HG03060 (cell line): ENCODE measurements around the gene FAM107A.

ENCODE experiments used
- ATAC-seq: cut with Tn5 transposase; IDR thresholded peaks from one replicate; pipeline ENCODE4 v1.9.1; 2021; ENCODE audit warnings: low read depth, moderate number of reproducible peaks; ENCODE audit not compliant: unreplicated experiment

FAM107A gene

GRCh38 chr3:58569287-58570001 lies 7.7 kb downstream of the FAM107A start:
- no peak for ATAC-seq

GRCh38 chr3:58568572-58569286 lies 8.5 kb downstream of the FAM107A start:
- no peak for ATAC-seq

- no peak for ATAC-seq
These were observed 10.0 kb downstream of the FAM107A start for GRCh38 chr3:58567251-58567515.

DNA sequence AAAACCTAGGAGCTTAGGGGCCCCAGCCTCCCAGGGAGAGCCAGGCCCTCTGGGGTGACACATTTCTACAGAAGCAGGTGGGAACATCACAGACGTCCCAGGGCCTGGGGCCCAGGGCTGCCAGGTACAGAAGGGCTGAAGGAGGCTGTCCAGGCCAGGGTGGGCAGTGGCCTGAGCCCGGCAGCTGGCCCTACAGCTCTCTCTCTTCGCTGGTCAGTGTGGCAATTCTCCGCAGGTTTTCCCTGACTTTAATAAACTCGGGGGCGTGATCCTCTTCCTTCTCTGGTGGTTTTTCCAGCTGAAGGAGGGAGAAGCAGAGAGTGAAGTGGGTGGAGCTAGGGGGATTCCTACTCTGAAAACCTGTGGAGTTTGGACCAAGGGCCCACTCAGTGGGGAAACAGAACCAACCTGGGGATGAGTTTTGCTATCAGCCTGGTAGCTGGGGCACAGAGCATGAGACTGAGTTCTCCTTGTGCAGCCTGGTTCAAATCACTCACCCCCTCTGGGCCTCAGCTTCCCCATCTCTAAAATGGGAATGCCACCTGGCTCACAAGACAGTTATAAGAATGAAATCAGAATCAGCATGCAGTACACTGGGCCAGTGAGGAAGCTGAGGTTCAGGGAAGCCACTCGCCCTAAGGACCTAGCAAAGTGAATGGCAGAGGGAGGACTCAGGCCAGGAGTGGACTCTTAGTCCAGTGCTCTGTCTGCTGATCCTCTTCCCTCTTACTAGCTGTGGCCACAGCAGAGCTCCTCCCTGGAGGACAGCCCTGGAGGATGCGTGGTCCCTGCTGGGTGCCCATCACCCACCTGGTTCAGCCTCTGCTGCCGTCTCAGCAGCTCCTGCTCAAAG lies 10.6 kb downstream of the FAM107A start:
- ATAC-seq: no peak

DNA sequence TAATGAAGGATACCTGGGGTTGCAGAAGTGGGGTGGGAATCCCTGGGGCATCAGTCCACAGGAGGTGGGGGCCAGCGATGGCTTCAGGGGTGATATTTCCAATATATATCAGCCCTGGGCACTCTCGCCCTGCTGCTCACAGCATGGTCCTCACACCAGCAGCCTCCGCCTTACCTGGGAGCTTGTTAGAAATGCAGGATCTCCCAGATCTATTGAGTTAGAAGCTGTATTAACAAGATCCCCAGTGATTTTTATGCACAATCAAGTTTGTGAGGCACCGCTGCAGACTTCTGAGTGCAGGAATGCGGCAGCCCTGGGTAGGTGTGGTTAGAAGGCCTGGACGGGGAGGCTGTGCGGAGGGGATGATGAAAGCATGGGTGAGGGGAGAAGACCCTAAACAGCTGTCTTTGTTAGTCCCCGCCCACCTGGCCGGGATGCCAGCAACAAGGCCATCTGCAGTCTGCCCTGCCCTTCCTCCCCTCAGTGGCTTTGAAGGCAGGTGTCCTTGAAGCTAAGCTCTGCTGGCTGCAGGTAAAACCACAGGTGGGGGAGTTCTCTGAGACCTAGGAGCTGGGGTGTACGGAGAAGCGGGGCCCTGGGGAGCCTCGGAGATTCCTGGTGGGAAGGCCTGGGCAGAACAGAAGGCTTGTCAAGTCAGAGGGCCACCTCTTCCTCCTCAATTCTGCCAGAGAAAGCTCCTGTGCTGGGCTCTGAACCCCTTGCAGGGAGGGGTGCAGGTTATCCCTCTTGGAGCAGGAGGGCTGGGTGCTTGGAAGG lies 11.4 kb downstream of the FAM107A start:
- ATAC-seq: no peak

DNA sequence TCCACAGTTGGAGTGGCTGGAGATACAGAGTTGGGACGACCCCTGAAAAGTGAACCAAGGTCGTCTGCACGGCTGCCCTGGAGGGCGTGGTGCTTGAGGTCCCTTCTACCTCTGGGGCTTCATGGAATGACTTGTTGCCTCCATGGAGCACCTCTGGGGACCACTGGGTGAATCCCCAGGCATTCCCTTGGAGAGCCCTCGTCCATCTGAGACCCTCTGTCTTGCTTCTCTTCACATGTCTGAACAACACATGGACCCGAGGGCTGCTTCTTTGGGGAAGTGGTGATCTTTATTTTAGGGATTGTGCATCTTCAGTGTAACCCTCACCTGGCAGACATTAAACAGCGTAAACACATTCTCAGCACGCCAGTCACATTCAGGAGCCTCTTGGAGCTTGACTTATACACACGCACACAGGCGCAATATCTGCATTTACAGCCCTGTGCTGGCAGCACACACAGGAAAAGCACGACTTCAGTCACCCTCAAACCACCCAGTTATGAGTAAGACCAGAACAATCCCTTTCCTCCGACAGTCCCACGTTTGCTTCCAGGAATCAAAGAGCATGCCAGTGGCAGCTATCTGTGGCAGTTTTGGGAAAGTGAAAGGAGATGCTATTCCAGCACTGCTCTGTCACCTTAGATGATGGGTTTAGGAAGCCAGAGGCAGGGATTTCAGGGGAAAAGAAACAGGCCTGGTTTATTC lies 12.6 kb downstream of the FAM107A start:
- ATAC-seq: no peak

- ATAC-seq: no peak
These were observed 13.1 kb downstream of the FAM107A start for GRCh38 chr3:58564054-58564453.

GRCh38 chr3:58563386-58564035 lies 13.7 kb downstream of the FAM107A start:
- ATAC-seq: no peak

- no peak for ATAC-seq
These were observed 14.7 kb downstream of the FAM107A start for GRCh38 chr3:58562498-58562897.

DNA sequence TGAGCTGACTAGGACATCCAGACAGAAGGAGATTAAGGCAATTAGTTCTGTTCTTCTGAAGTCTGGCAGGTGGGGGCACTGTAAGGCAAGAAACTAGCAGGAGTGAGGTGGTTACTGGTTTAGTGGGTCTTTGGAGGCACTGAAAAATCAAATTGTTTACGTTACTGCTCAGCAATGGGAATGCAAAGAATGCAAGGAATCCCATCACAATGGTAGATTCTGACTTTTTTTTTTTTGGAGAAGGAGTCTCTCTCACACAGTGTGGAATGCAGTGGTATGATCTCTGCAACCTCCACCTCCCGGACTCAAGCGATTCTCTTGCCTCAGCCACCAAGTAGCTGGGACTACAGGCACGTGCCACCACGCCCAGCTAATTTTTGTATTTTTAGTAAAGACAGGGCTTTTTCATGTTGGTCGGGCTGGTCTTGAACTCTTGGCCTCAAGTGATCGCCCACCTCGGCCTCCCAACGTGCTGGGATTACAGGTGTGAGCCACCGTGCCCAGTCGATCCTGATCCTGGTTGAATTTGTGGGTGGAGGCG lies 16.4 kb downstream of the FAM107A start:
- ATAC-seq: no peak

DNA sequence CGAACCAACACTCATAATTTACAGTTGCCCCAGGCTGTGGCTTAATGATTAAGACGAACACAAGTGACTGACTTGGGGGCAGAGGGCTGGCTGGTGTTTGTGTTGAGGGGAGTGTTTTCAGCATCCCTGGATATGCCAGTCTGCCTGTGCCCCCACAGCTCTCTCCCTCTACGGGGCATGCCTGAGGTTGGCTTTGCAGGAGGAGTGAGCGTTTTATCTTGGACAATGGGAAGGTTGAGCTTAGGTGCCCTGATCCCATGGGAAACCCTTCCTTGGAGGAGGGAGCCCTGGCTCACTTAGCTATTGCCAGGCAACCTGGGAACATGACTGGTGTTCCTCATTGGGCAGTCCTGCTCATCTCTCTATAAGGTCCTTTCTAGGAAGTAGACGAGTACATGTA lies 17.6 kb downstream of the FAM107A start:
- no peak for ATAC-seq

DNA sequence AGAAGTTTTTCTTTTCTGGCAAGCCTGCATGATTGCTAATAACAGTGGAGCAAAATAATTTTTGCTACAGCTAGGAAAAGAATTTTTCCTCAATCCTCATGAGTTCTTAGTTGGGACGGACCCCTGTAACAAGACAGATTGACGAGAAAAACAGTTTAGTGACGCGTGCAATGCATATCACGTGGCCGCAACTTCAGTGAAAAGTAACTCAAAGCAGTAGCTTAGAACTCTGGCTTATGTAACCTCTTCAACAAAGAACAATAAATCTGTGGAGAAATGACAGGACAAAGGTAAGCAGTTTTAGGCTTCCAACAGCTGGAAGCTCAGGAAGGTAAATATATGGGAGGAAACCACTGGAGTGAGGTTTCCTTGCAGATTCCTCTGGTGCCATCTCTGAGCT lies 19.7 kb downstream of the FAM107A start:
- ATAC-seq: no peak

DNA sequence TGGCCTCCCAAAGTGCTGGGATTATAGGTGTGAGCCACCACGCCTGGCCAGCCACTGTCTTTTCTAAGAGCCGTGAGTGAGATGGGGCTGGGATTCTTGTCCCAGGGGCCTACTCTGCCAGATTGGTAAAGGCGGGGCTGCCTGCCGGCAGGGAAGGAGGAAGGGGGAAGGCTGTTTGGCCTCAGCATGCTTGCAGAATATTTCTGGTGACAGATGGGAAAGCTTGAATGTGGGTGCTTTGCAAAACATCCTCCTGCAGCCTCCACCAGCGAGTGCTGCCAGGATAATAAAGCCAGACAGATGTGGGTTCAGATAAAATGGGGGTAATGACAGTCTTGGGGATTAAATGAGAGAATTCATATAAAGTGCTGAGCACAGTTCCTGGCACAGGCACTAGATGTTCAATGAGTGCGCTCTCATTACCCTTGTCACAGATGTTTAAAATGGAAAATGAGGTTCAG lies 20.4 kb downstream of the FAM107A start:
- ATAC-seq: no peak

- ATAC-seq: no peak
These were observed 21.2 kb downstream of the FAM107A start for GRCh38 chr3:58556001-58556400.

- no peak for ATAC-seq
These were observed 22.0 kb downstream of the FAM107A start for GRCh38 chr3:58555203-58555602.

- ATAC-seq: no peak
These were observed 24.2 kb downstream of the FAM107A start for GRCh38 chr3:58553003-58553402.

- ATAC-seq: no peak
These were observed 25.5 kb downstream of the FAM107A start for GRCh38 chr3:58551636-58552180.

GRCh38 chr3:58544541-58544940 lies 32.6 kb downstream of the FAM107A start:
- no peak for ATAC-seq
